Right lung (tissue), 5 donors: ENCODE results near the gene BAHD1. TPM values are rescaled to one million over a fixed set of nuclear protein-coding genes. Genes with fewer than 3 reads are reported as not detected.
"Not testable (repeated sequence)": the region's sequence is repeated elsewhere in the genome, so short reads cannot be mapped to it uniquely, and the experiment has no call there.

ENCODE experiments used
- DNase-seq, 2 donors: peaks; one replicate each; pipeline ENCODE4 v3.0.0-alpha.2; 2013
- polyA plus RNA-seq, 5 donors: library from polyadenylated mRNA; unstranded; fragments of 120-200 nt; gene quantifications; one replicate each; pipeline versions ENCODE4 v1.2.1 to v1.2.3, GENCODE V29; 2013; ENCODE audit warnings: inconsistent platforms in 1 of 5, low replicate concordance in 1 of 5; ENCODE audit not compliant: insufficient read length in 5 of 5, insufficient read depth in 1 of 5

The BAHD1 gene
- polyA plus RNA-seq, 5 donors: 10.4 to 16.6 (median 13.5) TPM

- no peak for DNase-seq
Measured at GRCh38 chr15:40443846-40444245, 3.1 kb downstream of the BAHD1 start.

- DNase-seq: no peak
Measured at GRCh38 chr15:40444736-40445135, 4.0 kb downstream of the BAHD1 start.

GRCh38 chr15:40445421-40445922, 4.7 kb downstream of the BAHD1 start:
- DNase-seq: no peak

GRCh38 chr15:40446144-40446543, 5.4 kb downstream of the BAHD1 start:
- DNase-seq: no peak

GRCh38 chr15:40448354-40448753, 7.6 kb downstream of the BAHD1 start:
- DNase-seq: no peak

GRCh38 chr15:40449275-40449674, 8.5 kb downstream of the BAHD1 start:
- no peak for DNase-seq

GRCh38 chr15:40450047-40450446, 9.3 kb downstream of the BAHD1 start:
- DNase-seq: no peak

GRCh38 chr15:40451527-40452158, 10.9 kb downstream of the BAHD1 start:
- no peak for DNase-seq

- DNase-seq: no peak
Measured at GRCh38 chr15:40452296-40453090, 11.7 kb downstream of the BAHD1 start.

GRCh38 chr15:40453941-40454340, 13.2 kb downstream of the BAHD1 start:
- DNase-seq: not testable (repeated sequence)

- no peak for DNase-seq
Measured at GRCh38 chr15:40454904-40455391, 14.2 kb downstream of the BAHD1 start.

- no peak for DNase-seq
Measured at GRCh38 chr15:40456299-40456712, 15.6 kb downstream of the BAHD1 start.

GRCh38 chr15:40456738-40457137, 16.0 kb downstream of the BAHD1 start:
- no peak for DNase-seq

- no peak for DNase-seq
Measured at GRCh38 chr15:40458495-40459371, 18.0 kb downstream of the BAHD1 start.

- DNase-seq: no peak
Measured at GRCh38 chr15:40459391-40460015, 18.8 kb downstream of the BAHD1 start.

GRCh38 chr15:40460404-40460803, 19.7 kb downstream of the BAHD1 start:
- DNase-seq: no peak

GRCh38 chr15:40461958-40462357, 21.2 kb downstream of the BAHD1 start:
- DNase-seq: no peak

- no peak for DNase-seq
Measured at GRCh38 chr15:40463279-40463678, 22.5 kb downstream of the BAHD1 start.

- no peak for DNase-seq
Measured at GRCh38 chr15:40463886-40464545, 23.3 kb downstream of the BAHD1 start.

- no peak for DNase-seq
Measured at GRCh38 chr15:40464595-40465185, 23.9 kb downstream of the BAHD1 start.

- DNase-seq: no peak
Measured at GRCh38 chr15:40465939-40466338, 25.2 kb downstream of the BAHD1 start.
